Measurements from ENCODE around the gene PALM. TPM values are rescaled to one million over a fixed set of nuclear protein-coding genes. Genes with fewer than 3 reads are reported as not detected.

PALM gene
- total RNA-seq, 1 experiment from 2014 or later, result 22.1 TPM

GRCh38 chr19:678791-679388, 29.8 kb upstream of the PALM start (continued):
- no peak for TF ChIP-seq USF2 (CRISPR knock-in tag; IDR thresholded peaks at IDR 0.05)
- no peak for TF ChIP-seq ZBTB21 (CRISPR knock-in tag; IDR thresholded peaks at IDR 0.05; ENCODE audit: borderline replicate concordance)
- TF ChIP-seq CTCF (IDR thresholded peaks at IDR 0.05), result no peak

DNA sequence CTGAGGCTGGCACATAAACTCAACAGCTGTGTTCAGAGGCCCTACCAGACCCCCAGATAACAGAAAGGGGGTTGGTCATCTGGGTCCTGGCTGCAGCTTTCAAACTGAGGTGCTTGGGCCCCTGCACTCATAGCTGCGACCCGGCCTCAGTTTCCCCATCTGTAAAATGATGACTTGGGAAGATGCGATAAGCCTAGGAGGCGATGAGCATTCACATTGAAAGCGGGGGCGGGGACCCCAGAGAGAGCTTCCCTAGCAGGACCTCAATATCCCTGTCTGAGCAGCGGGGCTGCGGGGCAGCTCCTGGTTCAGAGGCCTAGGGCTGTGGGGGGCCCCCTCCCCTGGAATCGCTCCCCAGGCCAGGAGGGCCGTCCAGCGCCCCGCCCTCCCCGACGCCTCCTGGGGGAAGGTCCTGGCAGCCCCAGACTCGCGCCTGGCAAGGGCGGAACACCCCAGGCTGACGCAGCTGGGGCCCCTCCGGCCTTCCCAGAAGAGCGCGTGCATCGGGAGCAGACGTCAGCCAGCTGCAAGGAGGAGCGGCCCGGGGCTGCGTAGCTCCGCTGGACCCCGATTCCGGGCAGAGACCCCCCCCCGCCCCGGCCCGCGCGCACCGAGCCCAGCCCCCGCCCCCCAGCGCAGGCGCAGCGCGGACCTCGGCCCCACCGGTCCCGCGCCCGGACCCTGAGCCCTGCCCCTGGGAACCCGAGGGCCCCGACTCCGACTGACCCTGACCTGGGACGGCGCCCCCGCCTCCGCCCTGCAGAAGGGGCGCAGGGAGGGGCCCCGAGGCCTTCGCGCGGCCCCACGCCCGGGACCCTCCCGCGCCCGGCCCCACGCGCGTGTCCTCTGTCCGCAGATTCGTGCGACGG, 29.1 kb upstream of the PALM start:
- ATAC-seq, result peak; percentile 2
- H3K36me3 Mint-ChIP-seq, result no peaks in the 10 kb centered on the region
- CTCF ChIA-PET, result interaction anchor here (0.6 to 2.7 kb wide), 18 partner anchors 9 to 184 kb away, joined by 3 to 22 read pairs (median 4); partner anchors contain the start of gene RNF126
- POLR2A ChIA-PET, result interaction anchor here (0.8 to 1.7 kb wide), 5 partner anchors 9 to 119 kb away, joined by 3 to 6 read pairs (median 3); no protein-coding TSS in a partner anchor
- H3K27ac Mint-ChIP-seq, result no peak overlapping the region
- H3K4me1 Mint-ChIP-seq, result no peaks in the 10 kb centered on the region
- DNase-seq (ENCODE audit: low spot score), result no peak
- H3K27me3 Mint-ChIP-seq (ENCODE audit: low read depth), result peaks cover 23% of the 10 kb centered on the region
- H3K4me3 Mint-ChIP-seq, result peak overlapping the region; percentile 67
- no peaks in the 10 kb centered on the region for H3K9me3 Mint-ChIP-seq
- TF ChIP-seq ARID4B (CRISPR knock-in tag; IDR thresholded peaks at IDR 0.05; ENCODE audit: borderline replicate concordance) (peak; percentile 63; the same call in 1 of the 2 replicates), USF2 (CRISPR knock-in tag; IDR thresholded peaks at IDR 0.05) (no peak), GABPB1 (CRISPR knock-in tag; IDR thresholded peaks at IDR 0.05) (0 out of 2 replicates have a peak, but pooled peaks have one; percentile 29), TCF7 (CRISPR knock-in tag; IDR thresholded peaks at IDR 0.05; ENCODE audit: low read depth) (0 out of 2 replicates have a peak, but pooled peaks have one; percentile 70), ZNF671 (CRISPR knock-in tag; IDR thresholded peaks at IDR 0.05) (no peak), PREB (CRISPR knock-in tag; IDR thresholded peaks at IDR 0.05; ENCODE audit: borderline replicate concordance) (no peak), ZNF532 (CRISPR knock-in tag; IDR thresholded peaks at IDR 0.05; ENCODE audit: borderline replicate concordance) (no peak)
- TF ChIP-seq, protein P1, sequence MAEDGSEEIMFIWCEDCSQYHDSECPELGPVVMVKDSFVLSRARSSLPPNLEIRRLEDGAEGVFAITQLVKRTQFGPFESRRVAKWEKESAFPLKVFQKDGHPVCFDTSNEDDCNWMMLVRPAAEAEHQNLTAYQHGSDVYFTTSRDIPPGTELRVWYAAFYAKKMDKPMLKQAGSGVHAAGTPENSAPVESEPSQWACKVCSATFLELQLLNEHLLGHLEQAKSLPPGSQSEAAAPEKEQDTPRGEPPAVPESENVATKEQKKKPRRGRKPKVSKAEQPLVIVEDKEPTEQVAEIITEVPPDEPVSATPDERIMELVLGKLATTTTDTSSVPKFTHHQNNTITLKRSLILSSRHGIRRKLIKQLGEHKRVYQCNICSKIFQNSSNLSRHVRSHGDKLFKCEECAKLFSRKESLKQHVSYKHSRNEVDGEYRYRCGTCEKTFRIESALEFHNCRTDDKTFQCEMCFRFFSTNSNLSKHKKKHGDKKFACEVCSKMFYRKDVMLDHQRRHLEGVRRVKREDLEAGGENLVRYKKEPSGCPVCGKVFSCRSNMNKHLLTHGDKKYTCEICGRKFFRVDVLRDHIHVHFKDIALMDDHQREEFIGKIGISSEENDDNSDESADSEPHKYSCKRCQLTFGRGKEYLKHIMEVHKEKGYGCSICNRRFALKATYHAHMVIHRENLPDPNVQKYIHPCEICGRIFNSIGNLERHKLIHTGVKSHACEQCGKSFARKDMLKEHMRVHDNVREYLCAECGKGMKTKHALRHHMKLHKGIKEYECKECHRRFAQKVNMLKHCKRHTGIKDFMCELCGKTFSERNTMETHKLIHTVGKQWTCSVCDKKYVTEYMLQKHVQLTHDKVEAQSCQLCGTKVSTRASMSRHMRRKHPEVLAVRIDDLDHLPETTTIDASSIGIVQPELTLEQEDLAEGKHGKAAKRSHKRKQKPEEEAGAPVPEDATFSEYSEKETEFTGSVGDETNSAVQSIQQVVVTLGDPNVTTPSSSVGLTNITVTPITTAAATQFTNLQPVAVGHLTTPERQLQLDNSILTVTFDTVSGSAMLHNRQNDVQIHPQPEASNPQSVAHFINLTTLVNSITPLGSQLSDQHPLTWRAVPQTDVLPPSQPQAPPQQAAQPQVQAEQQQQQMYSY (CRISPR knock-in tag; IDR thresholded peaks at IDR 0.05), result no peak
- TF ChIP-seq, protein P2, sequence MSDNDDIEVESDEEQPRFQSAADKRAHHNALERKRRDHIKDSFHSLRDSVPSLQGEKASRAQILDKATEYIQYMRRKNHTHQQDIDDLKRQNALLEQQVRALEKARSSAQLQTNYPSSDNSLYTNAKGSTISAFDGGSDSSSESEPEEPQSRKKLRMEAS (CRISPR knock-in tag; IDR thresholded peaks at IDR 0.05), result 0 out of 2 replicates have a peak, but pooled peaks have one; percentile 40

Measured in WTC11 (cell line).